NT2/D1 (cell line): Measurements from ENCODE around the gene CREB3L1.
"Not testable (repeated sequence)": the region's sequence is repeated elsewhere in the genome, so short reads cannot be mapped to it uniquely, and the experiment has no call there.

ENCODE experiments used
- DNase-seq: peaks from one replicate; pipeline ENCODE4 v3.0.0-alpha.2; 2011; ENCODE audit warnings: low read depth, low spot score
- H3K27me3 ChIP-seq: 2 replicates; pipeline ENCODE4 v1.6.0; 2011; ENCODE audit warnings: mild to moderate bottlenecking; ENCODE audit not compliant: insufficient read length, insufficient read depth
- H3K36me3 ChIP-seq: 2 replicates; pipeline ENCODE4 v1.6.1; 2011; ENCODE audit warnings: mild to moderate bottlenecking, low read length, mixed read lengths; ENCODE audit not compliant: insufficient read depth, insufficient read length
- H3K4me1 ChIP-seq: 2 replicates; pipeline ENCODE4 v1.5.1; 2011; ENCODE audit not compliant: insufficient read depth, insufficient read length
- H3K4me3 ChIP-seq: 2 replicates; pipeline ENCODE4 v1.5.1; 2011; ENCODE audit warnings: low read depth; ENCODE audit not compliant: insufficient read length
- H3K9ac ChIP-seq: 2 replicates; pipeline ENCODE4 v1.6.0; 2011; ENCODE audit warnings: low read depth; ENCODE audit not compliant: insufficient read length
- H3K9me3 ChIP-seq: 2 replicates; pipeline ENCODE4 v1.5.1; 2011; ENCODE audit warnings: mild to moderate bottlenecking, low read length; ENCODE audit not compliant: insufficient read depth
- SUZ12 ChIP-seq: IDR thresholded peaks from 2 replicates; pipeline ENCODE4 v1.6.1; 2011; ENCODE audit not compliant: insufficient read length, insufficient read depth; ENCODE audit errors: extremely low read depth
- YY1 ChIP-seq: IDR thresholded peaks from 2 replicates; pipeline ENCODE4 v1.6.1; 2011; ENCODE audit not compliant: insufficient read length, insufficient read depth
- ZNF274 ChIP-seq: IDR thresholded peaks from 2 replicates; pipeline ENCODE4 v1.6.1; 2011; ENCODE audit warnings: mild to moderate bottlenecking, low read depth, low read length

The CREB3L1 gene

DNA sequence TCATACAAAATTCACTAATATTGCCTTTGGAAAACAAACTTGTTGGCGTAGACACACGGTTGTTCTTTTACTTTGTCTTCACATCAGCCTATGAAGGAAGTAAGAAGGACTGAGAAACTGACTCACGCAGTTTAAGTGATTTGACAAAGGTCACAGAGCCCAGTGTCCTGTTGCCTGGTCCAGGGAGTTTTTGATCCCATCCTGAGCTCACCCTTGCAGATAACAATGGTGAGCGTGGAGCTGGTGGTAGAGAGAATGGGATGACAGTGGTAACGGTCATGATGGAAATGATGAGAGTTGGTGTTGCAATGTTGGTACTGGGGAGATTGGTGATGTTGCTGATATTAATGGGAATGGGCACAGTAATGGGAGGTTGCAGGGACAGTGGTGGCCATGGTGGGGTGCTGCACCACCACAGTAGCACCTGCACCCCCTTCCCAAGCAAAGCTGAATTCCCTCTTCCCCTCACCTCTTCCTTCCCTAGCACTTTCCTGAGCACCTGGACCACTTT lies 22.0 kb downstream of the CREB3L1 start:
- peaks cover 54% of the 10 kb centered on the region for H3K36me3 ChIP-seq
- H3K9ac ChIP-seq = no peak overlapping the region
- no peaks in the 10 kb centered on the region for H3K27me3 ChIP-seq
- H3K4me1 ChIP-seq = peaks cover 12% of the 10 kb centered on the region
- no peak overlapping the region for H3K4me3 ChIP-seq
- H3K9me3 ChIP-seq = no peaks in the 10 kb centered on the region
- DNase-seq = no peak
- TF ChIP-seq ZNF274 = no peak
- TF ChIP-seq YY1 = no peak
- no peak for TF ChIP-seq SUZ12

DNA sequence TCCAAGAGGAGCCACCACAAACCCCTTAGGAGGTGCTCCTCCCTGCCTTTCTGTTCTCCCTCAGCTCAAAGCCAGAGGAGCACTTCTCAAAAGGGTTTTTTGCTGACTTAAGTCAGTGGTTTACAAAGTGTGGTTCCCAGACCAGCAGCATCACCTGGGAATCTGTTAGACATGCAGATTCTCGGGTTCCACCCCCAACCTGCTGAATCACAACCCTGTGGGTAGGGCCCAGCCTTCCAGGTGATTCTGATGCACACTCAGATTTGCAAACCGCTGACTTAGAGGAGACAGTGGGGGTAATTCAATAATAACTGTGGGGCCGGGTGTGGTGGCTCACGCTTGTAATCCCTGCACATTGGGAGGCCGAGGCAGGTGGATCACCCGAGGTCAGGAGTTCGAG lies 22.8 kb downstream of the CREB3L1 start:
- Histone ChIP-seq H3K9ac (no peak overlapping the region), H3K4me3 (no peak overlapping the region), H3K36me3 (peaks cover 62% of the 10 kb centered on the region), H3K27me3 (no peaks in the 10 kb centered on the region), H3K9me3 (no peaks in the 10 kb centered on the region), H3K4me1 (peaks cover 12% of the 10 kb centered on the region)
- no peak for TF ChIP-seq ZNF274
- no peak for TF ChIP-seq YY1
- TF ChIP-seq SUZ12 = no peak
- DNase-seq = no peak

- DNase-seq = no peak
These were observed 25.4 kb downstream of the CREB3L1 start for GRCh38 chr11:46302866-46303265.

GRCh38 chr11:46304036-46304435 lies 26.6 kb downstream of the CREB3L1 start:
- not testable (repeated sequence) for H3K9ac ChIP-seq, H3K4me3 ChIP-seq, H3K27me3 ChIP-seq, DNase-seq, H3K9me3 ChIP-seq
- Histone ChIP-seq H3K36me3 (peaks cover 73% of the 10 kb centered on the region), H3K4me1 (peaks cover 17% of the 10 kb centered on the region)

More at GRCh38 chr11:46302866-46303265, 25.4 kb downstream of the CREB3L1 start:
- H3K27me3 ChIP-seq = no peaks in the 10 kb centered on the region
- H3K4me3 ChIP-seq = no peak overlapping the region
- H3K4me1 ChIP-seq = peaks cover 9% of the 10 kb centered on the region
- no peak overlapping the region for H3K9ac ChIP-seq
- H3K36me3 ChIP-seq = peaks cover 70% of the 10 kb centered on the region
- H3K9me3 ChIP-seq = no peaks in the 10 kb centered on the region
- TF ChIP-seq ZNF274 (no peak), YY1 (no peak), SUZ12 (no peak)

- no peak overlapping the region for H3K4me3 ChIP-seq
- TF ChIP-seq YY1 = no peak
- TF ChIP-seq ZNF274 = no peak
- no peak for TF ChIP-seq SUZ12
These were observed 27.2 kb downstream of the CREB3L1 start for GRCh38 chr11:46304605-46305179.

GRCh38 chr11:46305295-46305694 lies 27.8 kb downstream of the CREB3L1 start:
- Histone ChIP-seq H3K9me3 (no peaks in the 10 kb centered on the region), H3K36me3 (peaks cover 73% of the 10 kb centered on the region), H3K27me3 (no peaks in the 10 kb centered on the region), H3K9ac (no peak overlapping the region), H3K4me3 (no peak overlapping the region), H3K4me1 (peaks cover 22% of the 10 kb centered on the region)
- no peak for TF ChIP-seq YY1
- TF ChIP-seq ZNF274 = no peak
- TF ChIP-seq SUZ12 = no peak
- DNase-seq = no peak

More at GRCh38 chr11:46304605-46305179, 27.2 kb downstream of the CREB3L1 start:
- Histone ChIP-seq H3K9me3 (no peaks in the 10 kb centered on the region), H3K9ac (no peak overlapping the region), H3K36me3 (peaks cover 73% of the 10 kb centered on the region), H3K27me3 (no peaks in the 10 kb centered on the region), H3K4me1 (peaks cover 20% of the 10 kb centered on the region)
- no peak for DNase-seq

DNA sequence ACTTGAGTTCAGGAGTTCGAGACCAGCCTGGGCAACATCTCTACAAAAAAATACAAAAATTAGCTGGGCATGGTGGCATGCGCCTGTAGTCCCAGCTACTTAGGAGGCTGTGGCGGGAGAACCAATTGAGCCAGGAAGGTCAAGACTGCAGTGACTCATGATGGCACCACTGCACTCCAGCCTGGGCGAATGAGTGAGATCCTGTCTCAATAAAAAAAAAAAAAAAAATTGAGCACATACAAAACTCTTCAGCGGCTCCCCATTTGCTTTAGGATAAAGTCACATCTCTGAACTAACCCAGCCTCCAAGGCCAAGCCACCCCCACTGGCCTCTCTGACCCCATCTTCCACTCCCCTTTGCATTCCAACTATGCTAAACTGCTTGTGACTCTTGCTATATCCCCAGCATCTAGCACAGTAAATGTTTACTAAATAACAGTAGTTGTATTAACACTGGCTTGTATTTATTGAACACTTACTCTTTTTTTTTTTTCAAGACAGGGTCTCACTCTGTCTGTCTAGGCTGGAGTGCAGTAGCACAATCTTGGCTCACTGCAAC lies 28.9 kb downstream of the CREB3L1 start:
- Histone ChIP-seq H3K27me3 (no peaks in the 10 kb centered on the region), H3K9me3 (no peaks in the 10 kb centered on the region), H3K4me3 (no peak overlapping the region), H3K4me1 (peaks cover 26% of the 10 kb centered on the region), H3K9ac (peak overlapping the region; percentile 13), H3K36me3 (peaks cover 78% of the 10 kb centered on the region)
- no peak for TF ChIP-seq ZNF274
- no peak for TF ChIP-seq SUZ12
- no peak for TF ChIP-seq YY1
- DNase-seq = no peak
